HG03521 (cell line): ENCODE measurements around the gene NDUFAF8.

Experiments used
- ATAC-seq: cut with Tn5 transposase; IDR thresholded peaks from one replicate; pipeline ENCODE4 v1.9.1; 2021; ENCODE audit warnings: mild to moderate bottlenecking, moderate library complexity; ENCODE audit not compliant: unreplicated experiment

Gene NDUFAF8

DNA sequence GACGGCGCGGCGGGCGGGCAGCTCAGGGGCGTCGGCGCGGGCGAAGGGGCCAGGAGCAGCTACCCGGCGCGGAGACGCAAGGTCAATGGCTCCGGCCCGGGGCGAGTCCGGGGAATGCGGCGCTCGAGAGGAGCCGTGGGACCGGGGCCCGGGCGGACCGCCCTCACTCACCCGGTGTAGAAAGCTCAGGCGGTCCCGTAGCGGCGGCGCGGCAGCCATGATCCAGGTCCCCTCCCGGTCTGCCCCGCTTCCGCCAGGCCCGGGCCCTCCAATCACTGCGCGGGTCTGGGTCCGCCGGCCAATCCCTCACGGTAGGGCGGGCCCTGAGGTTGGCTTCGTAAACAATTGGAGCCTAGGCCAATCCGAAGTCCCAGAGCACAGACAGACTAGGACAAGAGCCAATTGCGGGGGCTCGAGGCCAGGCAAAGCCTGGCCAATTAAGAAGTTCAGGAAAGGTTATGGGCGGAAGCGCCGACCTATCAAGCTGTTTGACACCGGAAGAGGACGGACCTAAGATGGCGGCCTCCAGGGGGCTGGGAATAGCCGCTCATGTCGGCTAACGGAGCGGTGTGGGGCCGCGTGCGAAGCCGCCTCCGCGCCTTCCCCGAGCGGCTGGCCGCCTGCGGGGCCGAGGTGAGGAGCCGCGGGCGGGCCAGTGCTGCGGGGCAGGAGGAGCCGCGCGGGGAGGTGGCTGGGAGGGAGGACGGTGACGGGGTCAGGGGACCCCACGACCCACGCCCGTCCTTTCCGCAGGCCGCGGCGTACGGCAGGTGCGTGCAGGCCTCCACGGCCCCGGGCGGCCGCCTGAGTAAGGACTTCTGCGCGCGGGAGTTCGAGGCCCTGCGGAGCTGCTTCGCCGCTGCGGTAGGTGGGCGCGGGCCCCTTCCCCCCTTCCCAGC, at the start of gene NDUFAF8, which contains the start of gene TEPSIN:
Gene NDUFAF8 (plus strand): TSS at position 504 of the 899 bp plus-strand sequence. CDS start 46 bp downstream, at position 550.
Gene TEPSIN (minus strand): TSS at position 241 of the 899 bp plus-strand sequence. CDS start 22 bp downstream, at position 219.
- peak; percentile 89 for ATAC-seq

- no peak for ATAC-seq
Measured at GRCh38 chr17:81189670-81190530, 49.2 kb upstream of the NDUFAF8 start.

DNA sequence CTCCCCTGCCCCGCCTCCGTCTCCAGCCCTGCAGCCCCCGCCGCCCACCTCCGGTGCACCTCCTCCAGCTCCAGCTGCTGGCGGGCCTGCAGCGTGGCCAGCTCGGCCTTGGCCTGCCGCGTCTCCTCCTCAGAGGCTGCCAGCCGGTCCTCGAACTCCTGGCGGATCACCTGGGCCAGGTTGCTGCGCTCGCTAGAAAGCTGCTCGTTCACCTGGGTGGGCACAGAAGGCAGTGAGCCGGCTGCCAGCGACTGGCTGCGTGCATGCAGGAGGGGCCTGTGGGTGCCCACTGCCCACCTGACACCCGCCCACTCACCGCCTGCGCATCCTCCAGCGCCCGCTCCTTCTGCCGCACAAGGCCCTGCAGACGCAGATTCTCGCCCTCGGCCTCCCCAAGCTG, 48.5 kb upstream of the NDUFAF8 start:
- ATAC-seq, result no peak

GRCh38 chr17:81191116-81191515, 48.0 kb upstream of the NDUFAF8 start:
- ATAC-seq, result no peak

DNA sequence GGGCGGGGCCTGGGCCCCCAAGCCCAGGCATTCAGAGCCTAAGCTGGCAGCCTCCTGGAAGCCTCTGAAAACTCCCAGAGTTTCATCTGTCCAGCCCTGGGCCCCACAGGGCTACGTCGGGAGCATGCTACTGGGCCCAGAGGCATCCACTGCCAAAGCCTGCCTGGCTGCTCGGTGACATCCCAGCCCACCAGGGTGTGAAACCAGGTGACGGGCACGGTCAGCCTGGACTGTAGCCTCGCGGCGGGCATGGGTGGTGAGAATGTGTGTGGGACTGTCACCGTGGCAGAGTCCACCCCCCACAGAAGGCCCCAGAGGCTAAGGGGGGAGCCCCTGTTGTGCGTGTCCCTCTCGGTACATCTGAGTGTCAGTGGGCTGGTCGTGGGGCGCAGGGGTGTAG, 47.5 kb upstream of the NDUFAF8 start:
- no peak for ATAC-seq

DNA sequence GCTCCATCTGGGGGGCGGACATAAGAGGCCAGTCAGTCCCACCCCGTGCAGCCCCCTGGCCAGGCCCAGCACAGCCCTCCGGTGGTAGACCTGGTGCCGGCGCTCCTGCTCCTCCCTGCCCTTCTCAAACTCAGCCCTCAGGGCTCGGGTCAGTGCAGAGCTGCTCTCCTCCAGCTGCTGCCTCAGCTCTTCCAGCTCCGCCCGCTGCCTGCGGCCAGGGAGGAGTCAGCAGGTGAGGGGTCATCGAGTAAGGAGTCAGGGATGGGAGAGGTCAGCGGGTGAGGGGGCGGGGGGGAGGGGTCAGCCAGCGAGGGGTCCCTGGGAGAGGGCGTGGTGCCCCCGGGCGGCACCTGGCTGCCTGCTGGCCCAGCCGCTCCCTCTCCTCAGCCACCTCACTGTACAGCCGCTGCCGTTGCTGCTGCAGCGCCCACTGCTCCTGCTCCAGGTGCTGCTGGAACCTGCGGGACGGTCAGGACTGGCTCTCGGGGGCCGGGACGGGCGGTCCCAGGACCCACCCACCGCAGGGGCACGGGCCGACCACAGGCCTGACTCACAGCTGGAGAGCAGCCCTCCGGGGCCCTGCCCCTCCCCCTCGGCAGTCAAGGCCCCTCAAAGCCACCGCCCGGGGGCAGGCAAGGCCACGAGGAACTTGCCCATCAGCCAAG, 46.6 kb upstream of the NDUFAF8 start:
- ATAC-seq, result no peak

DNA sequence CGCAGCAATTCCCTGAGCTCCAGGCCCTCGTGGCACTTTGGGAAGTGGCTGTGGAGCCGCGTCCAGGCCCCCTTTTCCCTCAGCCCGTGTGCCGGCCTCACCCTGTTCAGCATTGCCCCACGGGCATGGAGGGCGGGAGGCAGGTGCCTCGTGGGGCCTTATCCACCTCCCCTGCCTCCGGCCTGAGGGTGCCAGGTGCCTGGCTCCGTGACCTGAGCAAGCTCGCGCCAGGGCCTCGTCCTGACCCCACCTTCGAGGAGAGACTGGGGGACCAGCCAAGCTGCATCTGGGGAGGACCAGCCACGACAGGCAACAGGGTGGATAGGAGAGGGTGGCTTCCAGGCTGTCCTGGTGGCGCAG, 46.1 kb upstream of the NDUFAF8 start:
- no peak for ATAC-seq

DNA sequence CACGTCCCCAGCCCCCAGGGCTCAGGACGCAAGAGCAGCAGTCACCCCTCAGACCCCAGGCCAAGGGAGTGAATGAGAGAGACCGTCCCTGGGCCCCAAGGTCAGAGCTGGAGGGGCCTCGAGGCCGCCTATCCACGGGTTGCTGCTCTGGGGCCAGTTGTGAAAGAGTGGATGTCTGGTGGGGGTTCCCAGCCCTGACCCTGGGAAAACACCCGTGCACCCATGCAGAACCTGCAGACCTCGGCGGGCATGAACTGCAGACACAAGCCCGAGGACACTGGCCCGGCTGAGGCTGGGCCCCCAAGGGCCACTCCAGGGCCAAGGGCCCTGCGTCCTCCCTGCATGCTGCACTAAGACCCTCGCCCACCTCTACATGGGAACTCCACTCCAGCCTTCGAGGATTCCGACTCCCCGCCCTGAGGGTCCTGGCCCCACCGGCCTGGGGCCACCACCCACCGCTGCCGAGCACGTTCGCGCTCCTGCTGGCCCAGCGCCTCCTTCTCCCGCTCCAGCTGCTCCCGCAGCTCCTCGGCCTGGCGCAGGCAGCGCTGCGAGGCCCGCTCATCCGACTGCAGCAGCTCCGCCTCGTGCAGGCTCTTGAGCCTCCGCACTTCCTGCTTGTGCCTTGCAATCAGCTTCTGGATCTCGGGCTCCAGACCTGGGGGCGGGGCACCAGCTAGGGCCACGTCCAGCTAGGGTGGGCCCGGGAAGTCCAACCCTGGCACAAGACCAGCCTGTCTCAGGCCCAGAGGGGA, 45.5 kb upstream of the NDUFAF8 start:
- no peak for ATAC-seq

DNA sequence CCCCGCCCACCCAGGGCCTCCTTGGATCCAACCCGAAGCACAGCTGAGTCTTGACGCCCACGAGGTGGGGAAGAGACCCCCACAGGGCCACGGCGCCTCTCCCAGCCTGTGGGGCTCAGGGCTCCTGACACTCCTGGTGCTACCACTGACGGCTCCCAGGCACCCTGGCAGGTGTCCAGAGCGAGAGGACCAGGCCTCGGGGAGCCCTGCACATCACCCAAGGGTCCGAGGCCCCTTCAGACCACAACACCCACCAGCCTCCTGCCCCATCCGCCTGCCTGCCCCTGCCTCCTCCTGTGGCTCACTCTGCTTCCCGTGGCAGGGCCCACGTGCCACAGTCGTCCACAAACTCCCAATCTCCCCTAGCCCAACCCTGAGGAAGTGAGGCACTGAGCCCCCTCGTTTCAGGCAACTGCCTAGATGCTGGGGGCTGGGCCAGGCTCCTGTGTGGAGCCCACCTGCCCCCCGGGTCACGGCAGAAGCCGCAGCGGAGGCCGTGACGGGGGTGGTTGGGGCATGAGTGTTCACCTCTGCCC, 44.8 kb upstream of the NDUFAF8 start:
- ATAC-seq, result no peak

DNA sequence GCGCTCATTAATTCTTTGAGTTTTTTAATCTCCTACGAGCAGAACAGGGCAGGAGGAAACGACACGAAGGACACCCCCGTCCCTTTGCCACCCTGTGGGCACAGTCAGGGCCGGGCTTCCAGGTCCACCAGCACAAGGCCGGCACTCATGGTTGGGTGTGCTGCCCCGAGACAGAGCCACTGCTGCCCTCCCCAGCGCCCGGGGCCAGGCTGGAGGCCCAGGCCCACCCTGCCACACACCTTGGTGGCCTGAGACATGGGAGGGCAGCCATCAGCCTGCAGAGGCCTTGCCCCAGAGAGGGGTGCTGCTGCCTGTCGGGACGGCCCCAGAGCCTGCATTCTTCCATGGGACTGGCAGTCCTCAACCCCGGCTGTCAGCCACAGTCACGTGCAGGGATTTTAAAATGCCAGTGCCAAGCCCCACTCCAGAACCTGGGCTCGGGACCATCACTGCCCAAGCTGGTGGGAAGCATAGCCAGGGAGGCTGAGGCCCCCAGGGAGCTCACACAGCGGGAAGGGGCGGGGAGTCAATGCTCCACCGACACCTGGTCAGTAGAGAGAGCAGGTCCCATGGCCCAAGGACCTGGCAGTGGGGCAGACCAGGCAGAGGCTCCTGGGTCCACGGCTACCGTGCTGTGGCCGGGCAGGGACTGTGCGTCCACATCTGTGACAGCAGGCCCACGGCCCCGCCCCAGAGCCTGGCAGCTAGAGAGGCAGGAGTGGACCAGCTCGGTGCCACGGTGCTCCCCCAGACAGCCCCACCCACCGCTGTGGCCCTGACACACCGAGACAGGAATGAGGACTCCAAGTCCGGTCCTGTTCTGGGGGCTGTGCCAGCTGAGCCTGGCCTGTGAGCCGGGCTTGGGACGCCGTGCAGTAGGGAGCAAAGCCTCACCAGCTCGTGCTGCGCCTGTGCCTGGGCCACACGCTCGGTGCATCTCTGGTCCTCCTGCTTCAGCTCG, 43.9 kb upstream of the NDUFAF8 start:
- no peak for ATAC-seq

- no peak for ATAC-seq
Measured at GRCh38 chr17:81195941-81196495, 43.1 kb upstream of the NDUFAF8 start.

DNA sequence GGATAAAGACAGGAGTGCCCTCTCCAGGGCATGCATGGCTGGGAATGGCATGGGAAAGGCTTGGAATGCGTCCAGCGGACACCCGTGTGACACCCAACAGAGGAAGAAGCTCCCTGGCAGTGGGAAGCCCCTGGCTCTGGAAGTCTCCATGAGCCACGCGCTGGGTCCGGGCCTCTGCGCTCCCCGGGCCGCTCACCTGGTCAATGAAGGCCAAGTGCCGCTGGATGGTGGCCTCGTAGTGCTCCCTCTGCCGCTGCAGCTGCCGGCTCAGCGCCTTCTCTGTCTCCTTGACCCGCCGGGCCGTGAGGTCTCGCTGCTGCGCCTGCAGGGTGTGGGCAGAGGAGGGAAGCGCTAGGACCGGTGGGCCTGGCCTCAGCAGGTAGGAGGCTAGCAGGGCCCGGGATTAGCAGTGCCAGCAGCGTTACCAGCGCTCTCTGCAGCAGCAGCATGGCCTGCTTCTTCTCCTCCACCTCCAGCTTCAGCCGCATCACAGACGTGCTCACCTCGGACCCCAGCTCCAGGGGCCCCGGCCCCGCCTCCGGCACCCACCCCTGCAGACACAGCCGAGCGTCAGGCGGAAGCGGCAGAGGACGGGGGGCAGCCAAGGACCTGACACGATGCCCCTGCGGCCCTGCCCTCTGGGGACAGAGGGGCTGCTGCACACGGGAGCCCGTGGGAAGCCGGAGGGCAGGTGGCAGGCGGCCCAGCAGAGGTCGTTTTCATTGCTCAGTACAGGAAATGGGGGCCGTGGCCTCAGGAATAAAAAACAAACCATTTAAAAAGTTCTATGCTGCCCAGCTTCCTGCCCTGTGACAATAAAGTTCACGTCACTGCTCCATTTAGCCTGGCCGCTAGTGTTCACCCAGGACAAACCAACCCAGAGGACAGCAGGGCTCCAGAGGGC, 42.4 kb upstream of the NDUFAF8 start:
- no peak for ATAC-seq

DNA sequence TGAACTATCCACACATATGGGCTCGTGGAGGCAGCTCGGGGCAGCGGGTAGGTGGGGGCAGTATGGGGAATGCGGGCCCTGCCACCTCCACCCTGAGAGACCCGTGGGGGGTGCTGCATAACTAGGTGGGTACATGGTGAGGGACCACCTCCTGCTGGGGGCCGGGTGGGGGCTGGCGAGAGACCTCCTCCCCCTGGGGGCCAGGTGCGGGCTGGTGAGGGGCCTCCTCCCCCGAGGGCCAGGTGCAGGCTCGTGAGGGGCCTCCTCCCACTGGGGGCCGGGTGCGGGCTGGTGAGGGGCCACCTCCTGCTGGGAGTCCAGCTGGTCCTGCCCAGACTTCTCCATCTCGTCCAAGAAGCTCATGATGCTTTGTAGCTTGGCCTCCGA, 41.7 kb upstream of the NDUFAF8 start:
- ATAC-seq, result no peak

DNA sequence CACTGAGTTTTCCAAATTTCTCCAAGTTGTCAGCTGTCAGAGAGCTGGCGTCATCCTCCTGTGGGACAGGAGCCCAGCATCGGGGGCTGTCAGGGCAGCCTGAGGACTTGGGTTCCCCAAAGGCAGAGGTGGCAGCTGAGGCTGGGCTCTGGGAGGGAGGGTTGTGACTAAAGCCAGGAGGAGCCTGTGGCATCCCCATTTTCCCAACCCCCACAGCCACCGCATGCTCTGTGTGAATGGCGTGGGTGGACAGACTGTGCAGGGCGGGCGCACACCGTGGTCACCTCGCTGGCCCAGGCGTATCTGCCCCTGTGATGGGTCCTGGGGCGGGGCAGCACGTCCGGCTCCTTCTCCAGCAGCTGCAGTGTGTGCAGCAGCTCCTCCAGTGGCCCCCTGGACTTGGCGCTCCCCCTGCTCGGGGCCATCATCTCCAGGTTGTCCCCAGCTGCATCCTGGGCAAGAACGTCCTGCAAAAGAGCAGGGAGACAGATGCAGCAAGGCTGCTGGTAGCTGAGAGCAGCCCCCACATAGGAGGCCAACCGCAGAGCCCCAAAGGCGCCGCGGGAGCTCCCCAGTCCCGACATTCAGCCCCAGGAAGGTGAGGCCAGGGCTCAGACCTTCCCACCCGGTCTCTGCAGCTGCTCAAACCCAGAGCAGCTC, 41.2 kb upstream of the NDUFAF8 start:
- no peak for ATAC-seq

DNA sequence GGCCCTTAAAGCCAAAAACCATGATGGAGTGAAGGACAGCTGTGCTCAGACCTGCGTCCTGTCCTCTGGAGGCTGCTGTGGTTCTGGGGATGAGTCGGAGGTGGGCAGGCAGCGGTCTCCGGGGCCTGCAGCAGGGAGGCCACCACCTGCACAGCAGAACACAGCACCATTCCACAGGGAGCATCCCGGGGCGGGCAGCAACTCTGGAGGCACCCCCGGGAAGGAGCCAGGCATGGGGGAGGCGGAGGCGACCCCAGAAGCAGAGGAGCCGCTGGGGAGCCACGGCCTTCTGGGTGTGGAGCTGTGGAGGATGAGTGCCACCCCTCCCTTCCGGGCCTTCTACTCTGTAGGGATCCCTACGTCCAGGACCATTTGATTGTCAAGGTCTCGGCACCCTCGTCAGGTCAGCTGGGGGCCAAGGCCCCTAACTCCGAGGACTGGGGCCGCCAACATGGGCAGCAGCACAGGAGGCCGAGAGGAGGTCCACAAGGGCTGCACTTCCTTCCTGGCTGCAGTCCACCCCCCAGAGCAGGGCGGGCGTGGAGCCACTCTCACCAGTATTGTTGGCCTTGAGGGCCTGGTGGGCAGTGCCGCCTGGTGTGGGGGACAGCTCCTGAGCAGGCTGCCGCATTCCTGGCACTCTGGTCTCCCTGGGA, 40.2 kb upstream of the NDUFAF8 start:
- no peak for ATAC-seq

- ATAC-seq, result no peak
Measured at GRCh38 chr17:81199482-81199830, 39.7 kb upstream of the NDUFAF8 start.

GRCh38 chr17:81200201-81200600, 38.9 kb upstream of the NDUFAF8 start:
- no peak for ATAC-seq
